Kidney epithelial cell (primary cell): ENCODE measurements around the gene RSPH10B2. TPM values are rescaled to one million over a fixed set of nuclear protein-coding genes. Genes with fewer than 3 reads are reported as not detected.
"Not testable (repeated sequence)": the region's sequence is repeated elsewhere in the genome, so short reads cannot be mapped to it uniquely, and the experiment has no call there.

Experiments
- DNase-seq: peaks from one replicate; pipeline ENCODE4 v3.0.0-alpha.2; 2010; ENCODE audit warnings: low read depth
- H3K27me3 ChIP-seq: 2 replicates; pipeline ENCODE4 v1.6.0; 2011; ENCODE audit warnings: low read length; ENCODE audit not compliant: control insufficient read depth, insufficient read depth
- H3K36me3 ChIP-seq: 2 replicates; pipeline ENCODE4 v1.5.1; 2011; ENCODE audit warnings: low read length; ENCODE audit not compliant: control insufficient read depth, insufficient read depth
- H3K4me3 ChIP-seq: 2 replicates; pipeline ENCODE4 v1.5.1; 2011; ENCODE audit warnings: low read depth, mild to moderate bottlenecking, control low read depth, low read length
- CTCF ChIP-seq: IDR thresholded peaks from 2 replicates; pipeline ENCODE4 v1.5.1; 2011; ENCODE audit warnings: mild to moderate bottlenecking, moderate library complexity, low read length, control low read depth, inconsistent platforms; ENCODE audit not compliant: insufficient read depth, poor library complexity, severe bottlenecking
- total RNA-seq: library from RNA; depleted of rRNA; stranded (reverse); fragments of >200 nt; gene quantifications from 2 replicates; pipeline ENCODE4 v1.2.3, GENCODE V29; 2015

Gene RSPH10B2
- total RNA-seq, 1 donor from 2014 or later: not detected

GRCh38 chr7:6730343-6730633, 23.6 kb upstream of the RSPH10B2 start:
- peak overlapping the region; percentile 58 for H3K4me3 ChIP-seq
- no peak for TF ChIP-seq CTCF
- no peak for DNase-seq
- H3K36me3 ChIP-seq: no peaks in the 10 kb centered on the region
- H3K27me3 ChIP-seq: no peaks in the 10 kb centered on the region

GRCh38 chr7:6738415-6738814, 15.5 kb upstream of the RSPH10B2 start:
- not testable (repeated sequence) for DNase-seq, H3K4me3 ChIP-seq, H3K36me3 ChIP-seq, H3K27me3 ChIP-seq

GRCh38 chr7:6744410-6745100, 9.3 kb upstream of the RSPH10B2 start:
- not testable (repeated sequence) for H3K4me3 ChIP-seq, H3K27me3 ChIP-seq, H3K36me3 ChIP-seq, DNase-seq

- H3K36me3 ChIP-seq, H3K4me3 ChIP-seq, DNase-seq, H3K27me3 ChIP-seq: not testable (repeated sequence)
Observed at GRCh38 chr7:6749335-6749734, 4.6 kb upstream of the RSPH10B2 start.

GRCh38 chr7:6750173-6750572, 3.7 kb upstream of the RSPH10B2 start:
- H3K36me3 ChIP-seq, H3K27me3 ChIP-seq, H3K4me3 ChIP-seq, DNase-seq: not testable (repeated sequence)

GRCh38 chr7:6761186-6761585, 7.3 kb downstream of the RSPH10B2 start:
- H3K36me3 ChIP-seq, H3K27me3 ChIP-seq, DNase-seq, H3K4me3 ChIP-seq: not testable (repeated sequence)

- not testable (repeated sequence) for H3K27me3 ChIP-seq, H3K4me3 ChIP-seq
Observed at GRCh38 chr7:6781581-6781980, 27.7 kb downstream of the RSPH10B2 start.

GRCh38 chr7:6789353-6789752, 35.5 kb downstream of the RSPH10B2 start:
- H3K36me3 ChIP-seq, H3K27me3 ChIP-seq, DNase-seq, H3K4me3 ChIP-seq: not testable (repeated sequence)

More at GRCh38 chr7:6781581-6781980, 27.7 kb downstream of the RSPH10B2 start:
- H3K36me3 ChIP-seq, DNase-seq: not testable (repeated sequence)

- DNase-seq: peak; percentile 12
- not testable (repeated sequence) for H3K27me3 ChIP-seq, H3K36me3 ChIP-seq, H3K4me3 ChIP-seq
Observed at GRCh38 chr7:6792113-6792872, 38.4 kb downstream of the RSPH10B2 start.

- not testable (repeated sequence) for H3K36me3 ChIP-seq, H3K4me3 ChIP-seq, DNase-seq, H3K27me3 ChIP-seq
Observed at GRCh38 chr7:6794276-6794675, 40.4 kb downstream of the RSPH10B2 start.

- not testable (repeated sequence) for H3K4me3 ChIP-seq, H3K27me3 ChIP-seq, H3K36me3 ChIP-seq, DNase-seq
Observed at GRCh38 chr7:6797218-6797617, 43.3 kb downstream of the RSPH10B2 start.

GRCh38 chr7:6798047-6798446, 44.1 kb downstream of the RSPH10B2 start:
- H3K27me3 ChIP-seq, H3K36me3 ChIP-seq, DNase-seq, H3K4me3 ChIP-seq: not testable (repeated sequence)

GRCh38 chr7:6799887-6800286, 46.0 kb downstream of the RSPH10B2 start:
- not testable (repeated sequence) for H3K36me3 ChIP-seq, DNase-seq, H3K27me3 ChIP-seq, H3K4me3 ChIP-seq

GRCh38 chr7:6800331-6800730, 46.4 kb downstream of the RSPH10B2 start:
- not testable (repeated sequence) for H3K4me3 ChIP-seq, DNase-seq, H3K36me3 ChIP-seq, H3K27me3 ChIP-seq
